GM21619 (cell line): Measurements from ENCODE around the gene CCDC34.
A peak's percentile ranks its signal among the peaks of the same experiment; 100 is the strongest.

ENCODE experiments used
- ATAC-seq: cut with Tn5 transposase; IDR thresholded peaks from one replicate; pipeline ENCODE4 v1.9.1; 2021; ENCODE audit not compliant: unreplicated experiment

CCDC34 gene

GRCh38 chr11:27362749-27363575 lies at the start of gene CCDC34:
CCDC34 (minus strand) TSS chr11:27363215; CDS start chr11:27363194, 21 bp downstream.
- peak; percentile 99 for ATAC-seq

- no peak for ATAC-seq
Observed at GRCh38 chr11:27412192-27412691, 49.2 kb upstream of the CCDC34 start.

- no peak for ATAC-seq
Observed at GRCh38 chr11:27411328-27411727, 48.3 kb upstream of the CCDC34 start.

- no peak for ATAC-seq
Observed at GRCh38 chr11:27410272-27410671, 47.3 kb upstream of the CCDC34 start.

GRCh38 chr11:27409742-27410141 lies 46.7 kb upstream of the CCDC34 start:
- ATAC-seq = no peak

- ATAC-seq = no peak
Observed at GRCh38 chr11:27409049-27409448, 46.0 kb upstream of the CCDC34 start.

- ATAC-seq = no peak
Observed at GRCh38 chr11:27408246-27408800, 45.3 kb upstream of the CCDC34 start.

GRCh38 chr11:27406498-27407354 lies 43.7 kb upstream of the CCDC34 start:
- no peak for ATAC-seq

GRCh38 chr11:27405134-27405533 lies 42.1 kb upstream of the CCDC34 start:
- no peak for ATAC-seq

- ATAC-seq = no peak
Observed at GRCh38 chr11:27404427-27404826, 41.4 kb upstream of the CCDC34 start.

GRCh38 chr11:27403195-27403594 lies 40.2 kb upstream of the CCDC34 start:
- ATAC-seq = no peak

- no peak for ATAC-seq
Observed at GRCh38 chr11:27402450-27402849, 39.4 kb upstream of the CCDC34 start.

- ATAC-seq = no peak
Observed at GRCh38 chr11:27401833-27402316, 38.9 kb upstream of the CCDC34 start.

- no peak for ATAC-seq
Observed at GRCh38 chr11:27401280-27401832, 38.3 kb upstream of the CCDC34 start.

GRCh38 chr11:27398400-27398770 lies 35.4 kb upstream of the CCDC34 start:
- no peak for ATAC-seq

GRCh38 chr11:27397624-27398399 lies 34.8 kb upstream of the CCDC34 start:
- no peak for ATAC-seq

- ATAC-seq = no peak
Observed at GRCh38 chr11:27396259-27396839, 33.3 kb upstream of the CCDC34 start.

GRCh38 chr11:27395556-27396258 lies 32.7 kb upstream of the CCDC34 start:
- ATAC-seq = no peak

- ATAC-seq = no peak
Observed at GRCh38 chr11:27394781-27395228, 31.8 kb upstream of the CCDC34 start.
